SJSA1 (cell line): Measurements from ENCODE around the gene NFIA. TPM values are rescaled to one million over a fixed set of nuclear protein-coding genes. Genes with fewer than 3 reads are reported as not detected.

Experiments
- DNase-seq, 2 experiments: peaks; one replicate each; pipeline ENCODE4 v3.0.0-alpha.2; 2015 to 2020; ENCODE audit warnings: low spot score in 2 of 2, low read depth in 1 of 2
- H3K27ac ChIP-seq: fragments of 250-450 bp; sonication (Bioruptor Pico); 2 replicates; pipeline ENCODE4 v1.5.1; 2020; ENCODE audit warnings: mild to moderate bottlenecking, moderate library complexity
- H3K27me3 ChIP-seq: fragments of 250-450 bp; sonication (Bioruptor Pico); replicated peaks from 2 replicates; pipeline ENCODE4 v1.5.1; 2020; ENCODE audit warnings: mild to moderate bottlenecking, moderate library complexity
- H3K36me3 ChIP-seq: fragments of 250-450 bp; sonication (Bioruptor Pico); 2 replicates; pipeline ENCODE4 v1.5.1; 2020; ENCODE audit warnings: mild to moderate bottlenecking
- H3K4me1 ChIP-seq: fragments of 250-450 bp; sonication (Bioruptor Pico); replicated peaks from 2 replicates; pipeline ENCODE4 v1.6.1; 2021; ENCODE audit warnings: mild to moderate bottlenecking
- H3K4me3 ChIP-seq: fragments of 250-450 bp; sonication (Bioruptor Pico); 2 replicates; pipeline ENCODE4 v1.5.1; 2020; ENCODE audit warnings: mild to moderate bottlenecking
- H3K9me3 ChIP-seq: fragments of 250-450 bp; sonication (Bioruptor Pico); replicated peaks from 2 replicates; pipeline ENCODE4 v1.5.1; 2020; ENCODE audit warnings: mild to moderate bottlenecking
- total RNA-seq: library from RNA; depleted of rRNA; stranded (reverse); fragments of >200 nt; shearing (Covaris generic); gene quantifications from 2 replicates; pipeline ENCODE4 v1.2.3, GENCODE V29; 2014

Gene NFIA
- total RNA-seq, 1 experiment from 2014 or later, result 0.74 TPM

DNA sequence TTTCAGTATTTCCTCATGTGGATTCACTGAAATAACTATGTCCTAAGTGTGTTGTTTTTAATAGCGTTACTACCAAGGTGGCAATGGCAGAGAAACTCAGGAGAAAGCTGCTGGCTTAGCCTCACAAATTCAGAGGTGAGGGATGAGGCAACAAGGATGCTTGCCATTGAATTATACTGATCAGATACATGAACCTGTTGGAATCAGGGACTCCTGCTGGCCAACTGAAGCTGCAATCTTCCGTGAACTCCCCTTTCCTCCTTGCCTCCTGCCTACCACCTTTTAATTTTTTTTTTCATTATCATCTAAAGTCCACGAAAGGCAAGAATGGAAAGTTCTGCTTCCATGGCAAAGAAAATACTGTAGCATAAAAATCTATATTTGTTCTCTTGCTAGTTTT lies 254.7 kb downstream of the NFIA start:
- H3K4me3 ChIP-seq, result no peak overlapping the region
- H3K36me3 ChIP-seq, result no peaks in the 10 kb centered on the region
- H3K27me3 ChIP-seq, result no peaks in the 10 kb centered on the region; the same call in 1 of the 2 replicates
- DNase-seq, result no peak
- H3K9me3 ChIP-seq, result no peaks in the 10 kb centered on the region
- peaks cover 22% of the 10 kb centered on the region for H3K4me1 ChIP-seq
- no peak overlapping the region for H3K27ac ChIP-seq

DNA sequence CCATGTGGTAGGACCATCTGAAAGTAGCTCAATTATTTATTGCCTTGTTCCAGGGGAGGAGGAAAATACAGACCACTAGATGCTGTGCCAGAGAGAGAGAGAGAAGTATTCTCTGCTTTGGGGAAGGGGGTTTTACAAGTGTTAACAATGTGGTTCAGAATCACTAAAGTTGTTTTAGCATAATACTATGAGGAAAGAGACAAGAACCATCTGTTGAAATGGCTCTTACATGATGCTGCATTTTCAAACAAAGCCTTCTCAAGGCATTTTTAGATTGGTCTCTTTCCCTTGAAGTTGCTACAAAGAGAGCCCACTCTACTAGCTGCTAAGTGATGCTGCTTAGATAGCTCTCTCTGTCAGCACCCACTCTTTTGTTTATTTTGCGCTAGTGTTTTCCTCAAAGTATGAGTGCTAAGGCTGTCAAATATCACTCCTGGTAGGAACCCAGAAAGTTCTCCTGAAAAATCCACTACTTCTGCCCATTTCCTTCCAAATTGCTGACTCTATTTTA lies 255.1 kb downstream of the NFIA start:
- Histone ChIP-seq H3K36me3 (no peaks in the 10 kb centered on the region), H3K9me3 (no peaks in the 10 kb centered on the region), H3K27ac (peak overlapping the region; percentile 38), H3K4me1 (peaks cover 22% of the 10 kb centered on the region), H3K27me3 (no peaks in the 10 kb centered on the region; the same call in 1 of the 2 replicates), H3K4me3 (no peak overlapping the region)
- DNase-seq, result no peak

DNA sequence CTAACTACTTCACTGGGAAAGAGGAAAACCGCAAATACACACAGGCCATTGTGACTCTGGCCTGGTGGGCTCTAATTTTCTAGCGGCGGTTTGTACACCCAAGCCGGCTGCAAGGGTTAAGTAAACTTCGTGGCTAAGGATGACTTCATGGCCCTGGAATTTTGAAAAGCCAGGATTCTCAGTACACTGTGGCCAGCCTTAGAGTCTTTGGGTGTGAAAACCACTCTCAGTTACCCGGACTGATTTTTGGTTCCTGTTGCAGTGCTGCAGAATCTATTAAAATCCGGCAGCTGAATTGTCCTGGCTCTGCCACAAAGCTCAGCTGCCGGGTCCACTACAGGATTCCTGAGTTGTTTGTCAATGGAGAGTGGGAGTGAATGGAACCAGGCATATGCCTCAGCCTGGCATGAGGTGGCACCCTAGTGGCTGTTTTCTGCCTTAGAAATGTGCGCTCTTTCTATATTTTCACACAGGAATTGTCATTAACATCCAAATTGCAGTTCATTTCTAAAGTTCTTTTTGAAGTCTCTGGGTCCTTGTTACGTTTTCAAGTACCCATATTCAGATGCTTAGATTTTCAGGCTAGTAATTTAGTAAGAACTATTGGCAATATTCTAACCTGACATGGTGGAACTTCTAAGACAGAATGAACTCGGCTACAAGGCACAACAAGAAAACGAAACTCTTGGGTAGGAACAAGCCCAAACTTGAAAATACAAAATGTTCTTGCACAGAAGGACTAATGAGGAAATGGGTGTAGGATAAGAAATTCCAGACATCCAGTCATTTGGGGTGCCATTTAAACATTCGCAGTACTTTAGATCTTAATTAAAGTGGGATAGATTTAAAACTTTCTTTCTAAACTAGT lies 255.9 kb downstream of the NFIA start:
- DNase-seq, result peak; percentile 91
- Histone ChIP-seq H3K27me3 (no peaks in the 10 kb centered on the region; the same call in 1 of the 2 replicates), H3K9me3 (no peaks in the 10 kb centered on the region), H3K4me3 (peak overlapping the region; percentile 9), H3K27ac (peak overlapping the region; percentile 38), H3K36me3 (no peaks in the 10 kb centered on the region), H3K4me1 (peaks cover 22% of the 10 kb centered on the region)

DNA sequence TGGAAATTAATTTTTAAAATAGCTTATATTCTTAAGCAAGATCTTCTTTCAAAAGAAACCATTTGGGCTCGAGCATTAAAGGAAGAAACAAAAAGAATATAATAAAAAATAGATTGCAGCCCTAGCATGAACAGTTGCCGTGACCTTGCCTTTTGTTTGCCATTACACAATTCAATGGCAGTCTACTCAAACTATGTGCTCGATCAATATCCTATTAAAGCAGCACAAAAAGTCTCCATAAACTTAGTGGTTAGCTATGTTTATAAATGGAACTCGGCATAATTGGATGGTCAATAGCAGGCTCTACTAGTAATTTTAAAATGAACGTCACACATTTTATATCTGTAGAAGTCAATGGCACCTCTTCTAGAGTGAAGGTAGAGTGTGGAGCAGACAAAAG lies 256.5 kb downstream of the NFIA start:
- no peak for DNase-seq
- no peaks in the 10 kb centered on the region for H3K9me3 ChIP-seq
- H3K4me1 ChIP-seq, result peaks cover 22% of the 10 kb centered on the region
- H3K4me3 ChIP-seq, result peak overlapping the region; percentile 9; the same call in 1 of the 2 replicates
- H3K36me3 ChIP-seq, result no peaks in the 10 kb centered on the region
- H3K27ac ChIP-seq, result no peak overlapping the region
- no peaks in the 10 kb centered on the region; the same call in 1 of the 2 replicates for H3K27me3 ChIP-seq

DNA sequence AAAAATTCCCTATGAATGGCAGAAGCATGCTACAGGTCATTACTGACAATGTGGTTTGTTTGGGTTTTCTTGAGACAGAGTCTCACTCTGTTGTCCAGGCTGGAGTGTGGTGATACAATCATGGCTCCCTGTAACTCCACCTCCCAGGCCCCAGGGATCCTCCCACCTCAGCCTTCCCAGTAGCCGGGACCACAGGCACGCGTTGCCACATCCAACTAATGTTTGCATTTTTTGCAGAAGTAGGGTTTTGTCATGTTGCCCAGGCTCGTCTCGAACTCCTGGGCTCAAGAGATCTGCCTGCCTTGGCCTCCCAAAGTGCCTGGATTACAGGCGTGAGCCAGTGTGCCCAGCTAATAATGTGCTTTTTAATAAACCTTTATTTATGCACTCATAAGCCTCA lies 259.1 kb downstream of the NFIA start:
- Histone ChIP-seq H3K4me3 (no peak overlapping the region), H3K9me3 (no peaks in the 10 kb centered on the region), H3K36me3 (no peaks in the 10 kb centered on the region), H3K27ac (no peak overlapping the region), H3K4me1 (peaks cover 22% of the 10 kb centered on the region), H3K27me3 (no peaks in the 10 kb centered on the region)
- DNase-seq, result no peak

DNA sequence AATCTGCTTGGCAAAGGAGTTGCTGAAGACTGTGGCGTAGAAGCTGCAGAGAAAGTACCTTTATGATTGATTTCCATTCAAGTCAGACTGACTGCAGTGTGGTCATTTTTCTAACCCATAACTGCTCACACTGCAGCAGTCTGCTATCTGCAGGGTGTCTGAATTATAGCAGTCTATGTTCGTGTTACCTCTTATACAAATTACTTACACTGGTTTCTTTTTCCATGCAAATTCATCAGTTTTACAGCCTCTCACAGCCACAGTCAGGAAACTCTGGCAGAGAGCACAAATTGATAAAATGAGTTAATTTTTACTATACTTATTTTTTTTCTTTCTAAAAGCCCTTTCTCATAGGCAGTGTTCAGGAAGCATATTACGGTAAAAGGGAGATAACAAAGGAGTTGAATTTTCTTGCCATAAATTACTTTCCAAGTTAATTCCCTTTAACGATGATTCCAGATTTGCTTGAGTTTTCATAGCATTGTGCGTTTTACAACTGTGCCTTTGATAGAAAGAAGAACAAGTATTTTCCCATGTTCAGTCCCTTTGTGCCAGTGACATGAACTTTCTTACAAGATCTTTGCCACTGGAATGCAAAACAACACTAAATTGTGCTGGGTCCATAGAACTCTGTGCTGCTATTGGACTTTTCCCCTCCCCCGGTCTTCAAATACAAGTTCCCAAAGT lies 261.5 kb downstream of the NFIA start:
- no peaks in the 10 kb centered on the region for H3K36me3 ChIP-seq
- H3K9me3 ChIP-seq, result no peaks in the 10 kb centered on the region
- H3K4me1 ChIP-seq, result peaks cover 2% of the 10 kb centered on the region
- H3K4me3 ChIP-seq, result no peak overlapping the region
- no peak overlapping the region for H3K27ac ChIP-seq
- no peak for DNase-seq
- H3K27me3 ChIP-seq, result no peaks in the 10 kb centered on the region

DNA sequence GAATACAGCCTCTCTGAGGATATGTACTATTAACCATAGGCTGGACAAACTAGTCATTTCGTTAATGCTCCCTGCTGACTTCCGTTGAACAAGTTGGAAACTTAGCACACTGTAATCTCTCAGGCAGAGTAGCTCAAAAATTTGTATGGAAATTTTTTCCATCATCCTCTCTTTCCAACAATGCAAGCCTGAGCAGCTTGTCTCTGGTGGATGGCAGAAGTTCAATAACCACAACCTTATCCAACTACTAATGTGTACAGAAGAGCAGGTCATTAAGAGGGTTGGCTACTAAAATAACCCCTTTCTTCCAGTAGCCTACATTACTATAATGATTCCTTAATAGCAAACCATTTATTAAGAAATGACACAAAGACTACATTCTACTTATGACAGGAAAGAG lies 262.3 kb downstream of the NFIA start:
- no peaks in the 10 kb centered on the region for H3K4me1 ChIP-seq
- no peak overlapping the region for H3K4me3 ChIP-seq
- DNase-seq, result no peak
- no peaks in the 10 kb centered on the region for H3K9me3 ChIP-seq
- H3K27ac ChIP-seq, result no peak overlapping the region
- H3K27me3 ChIP-seq, result no peaks in the 10 kb centered on the region
- H3K36me3 ChIP-seq, result no peaks in the 10 kb centered on the region

DNA sequence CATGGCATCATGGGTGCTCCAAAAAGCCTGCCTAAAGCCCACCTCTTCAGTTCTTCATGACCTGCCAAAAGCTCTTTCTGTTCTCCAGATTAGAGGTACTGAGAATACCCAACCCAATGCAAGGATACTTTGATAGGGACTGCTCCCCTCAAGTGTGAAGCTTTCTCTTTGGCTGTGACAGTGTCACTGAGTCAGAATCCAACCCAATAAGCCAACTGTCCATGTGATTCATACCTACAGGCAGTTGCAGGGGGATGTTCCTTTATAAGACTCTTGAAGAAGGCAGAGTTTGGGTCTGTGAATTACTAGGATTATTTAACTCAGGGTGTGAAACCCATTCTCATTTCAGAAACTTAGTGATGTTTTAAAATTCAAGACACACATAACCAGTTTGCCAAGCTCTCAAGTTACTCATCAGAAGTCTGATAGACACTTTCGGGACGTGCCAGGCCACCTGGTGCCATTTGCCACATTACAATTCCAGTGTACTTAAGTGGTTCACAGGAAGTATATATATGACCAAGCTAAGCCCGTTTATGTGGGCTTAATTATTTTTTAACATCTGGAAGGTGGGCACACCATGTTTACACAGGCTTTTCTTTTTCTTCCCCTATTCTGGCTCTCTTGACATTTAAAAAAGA lies 265.8 kb downstream of the NFIA start:
- Histone ChIP-seq H3K9me3 (no peaks in the 10 kb centered on the region), H3K27me3 (no peaks in the 10 kb centered on the region), H3K4me1 (no peaks in the 10 kb centered on the region), H3K4me3 (no peak overlapping the region), H3K27ac (no peak overlapping the region), H3K36me3 (no peaks in the 10 kb centered on the region)
- DNase-seq, result no peak

DNA sequence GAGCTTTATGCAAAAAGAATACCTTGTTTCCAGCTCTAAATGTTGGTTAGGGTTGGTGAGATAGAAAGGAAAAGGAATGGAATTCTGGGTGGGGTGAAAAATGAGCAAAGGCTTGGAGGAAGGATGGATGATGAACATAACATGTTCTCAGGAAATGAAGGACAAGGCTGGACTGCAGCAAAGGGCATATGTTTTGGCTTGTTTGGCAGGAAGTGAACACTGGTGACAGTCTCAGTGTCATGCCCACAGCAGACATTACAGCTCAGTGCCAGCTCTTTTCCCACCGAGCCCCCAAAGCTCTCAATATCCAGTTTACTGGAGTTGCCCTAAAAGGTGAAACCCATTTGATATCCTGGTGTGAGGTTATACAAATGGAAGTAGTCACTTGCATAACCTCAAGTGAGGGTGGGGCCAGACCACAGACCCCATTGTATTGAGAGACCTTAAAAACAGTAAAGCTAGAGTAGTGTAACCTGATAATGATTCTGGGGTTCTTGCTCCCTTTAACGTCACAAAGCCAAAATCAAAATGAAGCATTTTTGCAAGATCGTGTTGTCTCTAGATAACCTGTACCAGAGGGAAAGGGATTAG lies 270.6 kb downstream of the NFIA start:
- Histone ChIP-seq H3K36me3 (no peaks in the 10 kb centered on the region), H3K27me3 (no peaks in the 10 kb centered on the region), H3K4me3 (no peak overlapping the region), H3K9me3 (no peaks in the 10 kb centered on the region), H3K27ac (no peak overlapping the region), H3K4me1 (no peaks in the 10 kb centered on the region)
- no peak for DNase-seq

DNA sequence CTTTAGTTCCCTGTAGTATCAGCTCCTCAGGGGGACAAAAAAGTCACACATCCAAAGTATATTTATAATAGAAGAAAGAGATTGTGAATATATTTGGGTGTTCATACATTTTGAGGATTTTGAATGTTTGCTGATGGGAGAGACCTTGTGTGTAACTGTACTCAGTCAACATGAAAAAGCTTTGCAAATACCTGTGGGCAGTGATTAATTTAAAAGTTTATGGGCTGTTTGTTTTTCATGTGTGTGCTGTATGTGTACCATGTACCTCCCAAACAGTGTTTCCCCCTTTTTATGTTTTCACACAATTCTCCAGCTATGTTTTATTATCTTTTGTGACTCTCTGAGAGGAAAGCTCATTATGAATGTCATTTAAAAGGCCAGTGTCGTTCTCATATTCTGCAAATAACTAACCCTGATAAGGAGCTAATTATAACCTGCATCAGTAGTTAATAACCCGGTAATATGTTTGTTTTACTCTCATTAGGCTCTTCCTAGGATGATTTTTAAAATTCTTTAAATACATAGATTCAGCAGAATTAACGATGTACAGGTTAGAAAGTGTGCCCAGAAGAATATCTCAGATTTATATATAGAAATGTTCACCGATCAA lies 271.5 kb downstream of the NFIA start:
- DNase-seq, result no peak
- Histone ChIP-seq H3K4me1 (no peaks in the 10 kb centered on the region), H3K27ac (no peak overlapping the region), H3K27me3 (no peaks in the 10 kb centered on the region), H3K9me3 (no peaks in the 10 kb centered on the region), H3K4me3 (no peak overlapping the region), H3K36me3 (no peaks in the 10 kb centered on the region)

DNA sequence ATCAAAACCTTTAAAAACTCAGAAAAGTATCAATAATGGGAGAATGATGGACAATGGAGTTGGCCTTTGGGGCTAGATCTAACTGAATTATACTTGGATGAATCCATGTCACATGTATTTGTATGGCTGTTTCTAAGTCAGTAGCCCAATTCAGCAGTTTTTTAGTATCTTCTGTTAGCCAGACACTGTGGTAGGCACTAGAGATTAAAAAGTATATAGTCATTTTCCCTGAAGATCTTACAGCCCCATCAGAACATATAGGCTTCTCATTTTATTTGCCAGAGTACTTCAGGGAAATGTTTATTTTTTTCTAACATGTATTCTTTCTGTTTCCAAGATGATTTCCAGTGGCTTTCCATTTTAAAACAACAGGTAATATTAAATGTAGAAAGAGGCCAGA lies 273.7 kb downstream of the NFIA start:
- Histone ChIP-seq H3K9me3 (no peaks in the 10 kb centered on the region), H3K27ac (no peak overlapping the region), H3K36me3 (no peaks in the 10 kb centered on the region)

DNA sequence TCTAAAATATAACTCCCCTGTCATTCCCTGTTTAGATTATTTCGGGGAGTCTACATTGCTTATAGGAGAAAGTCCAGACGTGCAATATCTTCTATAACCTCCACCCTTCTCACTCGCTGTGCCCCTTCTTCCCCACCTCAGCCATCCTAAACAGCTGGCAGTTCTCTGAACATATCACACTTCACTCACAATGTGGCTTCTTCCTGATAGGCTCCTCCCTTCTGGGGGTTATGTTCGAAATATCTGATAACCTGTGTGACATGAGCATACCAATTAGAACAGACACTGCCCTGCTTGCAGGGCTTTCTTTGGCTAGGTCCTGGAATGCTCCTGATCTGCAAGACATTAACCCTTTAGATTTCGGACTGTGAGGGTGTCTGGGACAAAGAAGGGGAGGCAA lies 274.6 kb downstream of the NFIA start:
- Histone ChIP-seq H3K4me1 (no peaks in the 10 kb centered on the region), H3K9me3 (no peaks in the 10 kb centered on the region), H3K4me3 (no peak overlapping the region), H3K27ac (no peak overlapping the region), H3K36me3 (no peaks in the 10 kb centered on the region), H3K27me3 (no peaks in the 10 kb centered on the region)
- DNase-seq, result no peak

More for the DNA sequence above, 273.7 kb downstream of the NFIA start:
- Histone ChIP-seq H3K4me1 (no peaks in the 10 kb centered on the region), H3K4me3 (no peak overlapping the region), H3K27me3 (no peaks in the 10 kb centered on the region)
- DNase-seq, result no peak

DNA sequence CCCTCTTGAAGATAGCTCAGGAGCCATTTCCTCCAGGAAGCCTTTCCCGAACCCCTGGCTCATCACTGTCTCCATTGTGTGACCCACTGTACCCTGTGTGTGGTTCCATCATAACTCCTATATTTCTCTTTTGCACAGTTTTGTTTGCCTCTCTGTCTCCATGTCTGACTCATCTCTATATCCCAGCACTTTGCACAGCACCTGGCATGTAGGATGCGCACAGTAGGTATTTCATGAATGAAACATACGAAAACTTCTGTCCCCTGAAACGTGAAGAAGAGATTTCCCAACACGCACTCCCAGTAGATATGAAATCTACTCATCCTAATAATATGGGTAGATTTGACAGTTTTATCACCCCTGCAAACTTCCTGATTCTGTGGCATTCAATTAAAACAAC lies 275.2 kb downstream of the NFIA start:
- Histone ChIP-seq H3K4me1 (no peaks in the 10 kb centered on the region), H3K27ac (no peak overlapping the region), H3K27me3 (no peaks in the 10 kb centered on the region), H3K9me3 (no peaks in the 10 kb centered on the region), H3K36me3 (no peaks in the 10 kb centered on the region), H3K4me3 (no peak overlapping the region)
- no peak for DNase-seq
